Lung microvascular endothelial cell (primary cell): ENCODE results near the gene ECEL1. TPM values are rescaled to one million over a fixed set of nuclear protein-coding genes. Genes with fewer than 3 reads are reported as not detected.

Source experiments
- DNase-seq, 2 donors: peaks; one replicate each; pipeline versions ENCODE4 v3.0.0 to v3.0.0-alpha.2; 2010; ENCODE audit warnings: low read depth in 2 of 2
- total RNA-seq: library from RNA; depleted of rRNA; stranded (reverse); fragments of >200 nt; gene quantifications from 2 replicates; pipeline ENCODE4 v1.2.1, GENCODE V29; 2014

ECEL1 gene
- total RNA-seq, 1 donor from 2014 or later: not detected

- no peak for DNase-seq
Observed at GRCh38 chr2:232522623-232523401, 35.2 kb upstream of the ECEL1 start.

- DNase-seq: peak; percentile 31 to 44
Observed at GRCh38 chr2:232521959-232522622, 34.5 kb upstream of the ECEL1 start.

GRCh38 chr2:232521098-232521497 is 33.5 kb upstream of the ECEL1 start:
- DNase-seq: no peak

- no peak for DNase-seq
Observed at GRCh38 chr2:232520489-232520888, 32.9 kb upstream of the ECEL1 start.

GRCh38 chr2:232519581-232520438 is 32.2 kb upstream of the ECEL1 start, which contains the start of gene PRSS56:
PRSS56 (plus strand) TSS chr2:232520388; CDS start chr2:232520599, 211 bp downstream.
- DNase-seq: no peak

- DNase-seq: no peak
Observed at GRCh38 chr2:232518844-232519243, 31.2 kb upstream of the ECEL1 start.

GRCh38 chr2:232516551-232516950 is 28.9 kb upstream of the ECEL1 start:
- no peak for DNase-seq

- no peak for DNase-seq
Observed at GRCh38 chr2:232515639-232516038, 28.0 kb upstream of the ECEL1 start.

GRCh38 chr2:232513353-232513752 is 25.7 kb upstream of the ECEL1 start:
- DNase-seq: no peak

- no peak for DNase-seq
Observed at GRCh38 chr2:232512602-232513001, 25.0 kb upstream of the ECEL1 start.

GRCh38 chr2:232511336-232511890 is 23.8 kb upstream of the ECEL1 start:
- DNase-seq: no peak

GRCh38 chr2:232508251-232508650 is 20.6 kb upstream of the ECEL1 start:
- no peak for DNase-seq

- DNase-seq: no peak
Observed at GRCh38 chr2:232506709-232507108, 19.1 kb upstream of the ECEL1 start.

GRCh38 chr2:232505856-232506255 is 18.2 kb upstream of the ECEL1 start:
- no peak for DNase-seq

GRCh38 chr2:232504438-232504837 is 16.8 kb upstream of the ECEL1 start:
- peak in 1 of 2 donors; percentile 11 for DNase-seq

- DNase-seq: no peak
Observed at GRCh38 chr2:232503809-232504323, 16.2 kb upstream of the ECEL1 start.

- DNase-seq: peak in 1 of 2 donors; percentile 27
Observed at GRCh38 chr2:232502911-232503808, 15.5 kb upstream of the ECEL1 start.

- DNase-seq: no peak
Observed at GRCh38 chr2:232502511-232502910, 14.9 kb upstream of the ECEL1 start.

- no peak for DNase-seq
Observed at GRCh38 chr2:232501794-232502390, 14.3 kb upstream of the ECEL1 start.

- DNase-seq: peak in 1 of 2 donors; percentile 19
Observed at GRCh38 chr2:232501331-232501771, 13.7 kb upstream of the ECEL1 start.
